ENCODE results near the gene PADI4.
"Not testable (repeated sequence)": the region's sequence is repeated elsewhere in the genome, so short reads cannot be mapped to it uniquely, and the experiment has no call there.

Gene PADI4

GRCh38 chr1:17397910-17398695 is 90.1 kb downstream of the PADI4 start:
- no peak for DNase-seq (ENCODE audit: low read depth)

GRCh38 chr1:17400725-17401341 is 92.8 kb downstream of the PADI4 start:
- DNase-seq (ENCODE audit: low read depth) = no peak

- no peak for DNase-seq (ENCODE audit: low read depth)
Measured at GRCh38 chr1:17401841-17402240, 93.8 kb downstream of the PADI4 start.

- no peak for DNase-seq (ENCODE audit: low read depth)
Measured at GRCh38 chr1:17403081-17403480, 95.1 kb downstream of the PADI4 start.

- no peak for DNase-seq (ENCODE audit: low read depth)
Measured at GRCh38 chr1:17404034-17404684, 96.2 kb downstream of the PADI4 start.

- no peak for DNase-seq (ENCODE audit: low read depth)
Measured at GRCh38 chr1:17404820-17405219, 96.8 kb downstream of the PADI4 start.

GRCh38 chr1:17405898-17406759 is 98.1 kb downstream of the PADI4 start:
- no peak for DNase-seq (ENCODE audit: low read depth)

- not testable (repeated sequence) for DNase-seq (ENCODE audit: low read depth)
Measured at GRCh38 chr1:17406760-17407475, 98.9 kb downstream of the PADI4 start.

GRCh38 chr1:17407786-17408514 is 100.0 kb downstream of the PADI4 start:
- DNase-seq (ENCODE audit: low read depth) = not testable (repeated sequence)

GRCh38 chr1:17409391-17409811 is 101.4 kb downstream of the PADI4 start:
- DNase-seq (ENCODE audit: low read depth) = no peak

GRCh38 chr1:17412093-17412870 is 104.3 kb downstream of the PADI4 start:
- no peak for DNase-seq (ENCODE audit: low read depth)
